Amygdala (tissue), 56 donors: ENCODE results near the gene OXA1L.
"Not testable (repeated sequence)": the region's sequence is repeated elsewhere in the genome, so short reads cannot be mapped to it uniquely, and the experiment has no call there.

ENCODE experiments used
- DNase-seq, 56 donors: peaks; one replicate each; lab custom pipeline; 2025; lab: John Stamatoyannopoulos, UW

Gene OXA1L

GRCh38 chr14:22767323-22767589 lies 768 bp downstream of the OXA1L start:
- no peak for DNase-seq

GRCh38 chr14:22768947-22769346 lies 2.5 kb downstream of the OXA1L start:
- DNase-seq, result no peak

DNA sequence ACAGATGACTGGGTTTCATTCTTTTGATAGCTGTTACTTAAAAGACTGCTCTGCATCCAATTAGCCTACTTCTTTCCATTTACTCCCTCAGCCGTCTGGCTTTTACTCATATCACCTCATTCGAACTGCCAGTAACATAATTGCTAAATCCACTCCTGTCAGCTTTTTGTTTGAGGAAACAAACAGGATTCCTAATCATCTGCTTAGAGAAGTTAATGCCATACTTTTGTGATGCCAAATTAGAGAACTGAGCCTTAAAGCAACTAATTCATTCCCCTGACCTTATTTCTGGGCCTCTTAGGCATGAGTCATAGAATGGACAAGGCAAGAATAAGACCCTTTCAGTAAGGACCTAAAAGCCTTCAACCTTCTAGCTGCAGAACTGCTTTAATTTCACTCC lies 2.9 kb downstream of the OXA1L start:
- DNase-seq, result no peak

- no peak for DNase-seq
Measured at GRCh38 chr14:22770481-22771187, 4.1 kb downstream of the OXA1L start.

DNA sequence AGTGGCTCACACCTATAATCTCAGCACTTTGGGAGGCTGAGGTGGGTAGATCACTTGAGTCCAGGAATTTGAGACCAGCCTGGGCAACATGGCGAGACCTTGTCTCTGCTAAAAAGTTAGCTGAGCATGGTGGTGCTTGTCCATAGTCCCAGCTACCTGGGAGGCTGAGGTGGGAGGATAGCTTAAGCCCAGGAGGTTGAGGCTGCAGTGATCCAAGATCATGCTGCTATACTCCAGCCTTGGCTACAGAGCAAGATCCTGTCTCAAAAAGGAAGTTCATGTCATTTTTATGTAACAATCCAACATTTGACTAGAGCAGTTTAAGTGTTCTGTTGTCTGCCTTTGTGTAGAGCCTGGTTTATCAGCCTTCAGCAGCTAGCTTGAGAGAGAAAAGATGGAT lies 6.2 kb downstream of the OXA1L start:
- no peak for DNase-seq

DNA sequence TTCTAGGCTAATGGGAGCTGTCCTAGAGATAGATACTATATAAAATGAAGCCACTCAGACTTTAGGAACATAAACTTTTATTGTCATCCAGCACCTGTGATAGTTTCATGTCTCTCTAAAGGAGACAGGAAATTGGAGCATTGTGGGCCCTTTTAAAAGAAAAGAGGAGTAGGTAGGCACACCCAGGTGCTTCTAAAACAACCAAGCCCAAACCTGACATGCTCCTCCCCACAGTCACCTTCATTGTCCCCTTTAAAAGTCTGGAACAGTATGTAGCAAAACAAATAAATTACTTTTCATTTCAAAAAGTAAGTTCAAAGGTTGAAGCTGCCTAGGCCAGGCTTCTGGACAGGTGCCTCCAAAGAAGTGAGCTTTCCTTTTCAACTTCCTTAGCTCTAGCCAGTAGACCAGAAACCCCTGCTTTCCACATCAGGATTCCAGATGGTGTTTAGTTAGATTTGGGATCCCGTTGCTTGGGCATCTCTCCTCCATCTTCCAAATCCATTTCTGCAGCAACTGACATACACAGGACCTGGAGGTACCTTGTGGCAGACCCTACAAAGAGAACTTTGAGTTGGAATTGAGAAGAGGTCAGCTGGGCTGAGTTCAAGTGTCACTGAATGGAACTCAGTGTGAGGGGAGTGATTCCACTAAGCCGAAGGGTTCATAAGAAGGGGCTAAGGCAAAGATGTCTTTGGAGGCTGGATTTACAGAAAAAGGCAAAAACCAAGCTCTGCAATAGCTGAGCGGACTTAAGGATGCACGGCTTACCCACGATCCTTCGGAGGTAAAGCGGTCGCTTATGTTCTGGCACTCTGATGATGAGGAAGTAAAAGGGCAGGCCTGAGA lies 6.9 kb downstream of the OXA1L start:
- no peak for DNase-seq

GRCh38 chr14:22774011-22774706 lies 7.7 kb downstream of the OXA1L start:
- no peak for DNase-seq

DNA sequence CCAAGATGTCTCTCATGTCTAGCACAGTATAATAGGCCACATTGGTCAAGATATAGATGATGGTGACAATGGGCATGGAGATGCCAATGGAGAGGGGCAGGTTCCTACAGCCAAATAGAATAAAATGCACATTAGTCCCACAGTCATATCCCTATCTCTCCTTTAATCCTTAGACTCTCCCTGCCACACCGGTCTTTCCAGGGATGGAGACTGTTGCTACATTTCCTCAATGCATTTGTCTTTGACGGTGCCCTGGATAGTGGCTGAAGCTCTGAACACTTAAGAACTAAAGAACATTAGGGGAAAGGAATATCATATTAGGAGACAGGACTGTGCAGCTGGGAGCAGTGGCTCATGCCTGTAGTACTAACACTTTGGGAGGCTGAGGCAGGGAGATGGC lies 9.7 kb downstream of the OXA1L start:
- DNase-seq, result no peak

GRCh38 chr14:22776849-22777248 lies 10.4 kb downstream of the OXA1L start:
- not testable (repeated sequence) for DNase-seq

DNA sequence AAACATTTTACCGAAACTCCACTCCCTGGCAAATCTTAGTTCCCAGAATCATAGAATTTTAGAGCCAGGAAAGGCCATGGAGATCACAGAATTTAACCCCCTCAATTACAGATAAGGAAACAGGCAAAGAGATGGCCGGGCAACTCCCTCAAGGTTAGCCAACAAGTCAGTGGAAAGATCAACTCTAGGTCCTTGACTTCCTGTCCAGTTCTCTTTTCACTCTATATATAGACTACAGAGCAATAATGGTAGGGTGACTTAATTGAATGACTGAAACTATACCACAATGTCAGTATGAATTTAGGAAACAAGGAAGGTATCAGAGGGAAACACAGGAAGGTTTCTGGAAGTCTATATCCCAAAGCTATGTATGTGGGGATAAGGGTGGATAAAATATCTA lies 11.6 kb downstream of the OXA1L start:
- no peak for DNase-seq

- no peak for DNase-seq
Measured at GRCh38 chr14:22780105-22780679, 13.7 kb downstream of the OXA1L start.

- DNase-seq, result no peak
Measured at GRCh38 chr14:22780941-22781300, 14.4 kb downstream of the OXA1L start.

- no peak for DNase-seq
Measured at GRCh38 chr14:22781301-22781991, 15.0 kb downstream of the OXA1L start.

- no peak for DNase-seq
Measured at GRCh38 chr14:22786685-22787084, 20.2 kb downstream of the OXA1L start.

GRCh38 chr14:22791301-22791700 lies 24.8 kb downstream of the OXA1L start:
- DNase-seq, result no peak

DNA sequence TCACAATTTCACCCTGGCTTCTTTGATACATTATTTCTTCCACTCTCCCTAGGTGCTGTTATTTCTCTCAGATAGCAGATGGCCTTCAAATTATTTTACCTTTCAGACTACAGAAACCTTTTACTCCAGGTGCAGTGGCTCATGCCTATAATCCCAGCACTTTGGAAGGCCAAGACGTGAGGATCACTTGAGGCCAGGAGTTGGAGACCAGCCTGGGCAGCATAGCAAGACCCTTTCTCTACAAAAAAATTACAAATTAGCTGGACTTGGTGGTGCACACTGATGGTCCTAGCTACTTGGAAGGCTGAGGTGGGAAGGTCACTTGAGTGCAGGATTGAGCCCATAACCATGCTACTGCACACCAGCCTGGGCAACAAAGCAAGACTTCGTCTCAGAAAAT lies 25.7 kb downstream of the OXA1L start:
- no peak for DNase-seq

DNA sequence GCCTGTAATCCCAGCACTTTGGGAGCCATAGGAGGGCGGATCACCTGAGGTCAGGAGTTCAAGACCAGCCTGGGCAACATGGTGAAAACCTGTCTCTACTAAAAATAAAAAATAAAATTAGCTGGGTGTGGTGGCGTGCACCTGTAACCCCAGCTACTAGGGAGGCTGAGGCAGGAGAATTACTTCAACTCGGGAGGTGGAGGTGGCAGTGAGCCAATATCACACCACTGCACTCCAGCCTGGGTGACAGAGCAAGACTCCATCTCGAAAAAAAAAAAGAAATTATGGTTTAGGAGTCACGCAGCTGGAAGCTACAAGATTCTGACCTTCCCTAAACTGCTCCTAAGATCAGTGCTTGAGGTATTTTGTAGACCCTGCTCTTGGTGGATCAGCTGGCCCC lies 27.1 kb downstream of the OXA1L start:
- DNase-seq, result not testable (repeated sequence)

GRCh38 chr14:22793976-22794375 lies 27.5 kb downstream of the OXA1L start:
- no peak for DNase-seq

- DNase-seq, result no peak
Measured at GRCh38 chr14:22794551-22794951, 28.1 kb downstream of the OXA1L start.

GRCh38 chr14:22796087-22796707 lies 29.7 kb downstream of the OXA1L start:
- DNase-seq, result no peak
